Stimulated activated CD4-positive, alpha-beta T cell treated with anti-CD3 and anti-CD28 coated beads, Interleukin-4, amount 100 ng/mL, for 24 hours (primary cell): ENCODE measurements around the gene HOXA5.

Source experiments
- DNase-seq: peaks from one replicate; pipeline ENCODE4 v3.0.0-alpha.2; 2020

The HOXA5 gene

GRCh38 chr7:27131390-27131819 is 12.1 kb downstream of the HOXA5 start:
- DNase-seq, result no peak

GRCh38 chr7:27130540-27131389 is 12.7 kb downstream of the HOXA5 start, which contains the start of gene HOXA4:
TSS of gene HOXA4 (minus strand) at chr7:27130757. CDS start at chr7:27130733, 24 bp downstream.
- peak; percentile 79 for DNase-seq

- DNase-seq, result no peak
These were observed 13.5 kb downstream of the HOXA5 start for GRCh38 chr7:27129729-27130539.

GRCh38 chr7:27128776-27129728 is 14.4 kb downstream of the HOXA5 start:
- no peak for DNase-seq

GRCh38 chr7:27128034-27128433 is 15.4 kb downstream of the HOXA5 start:
- no peak for DNase-seq

GRCh38 chr7:27126596-27127327 is 16.7 kb downstream of the HOXA5 start:
- no peak for DNase-seq

GRCh38 chr7:27125986-27126394 is 17.5 kb downstream of the HOXA5 start:
- no peak for DNase-seq

GRCh38 chr7:27124902-27125689 is 18.4 kb downstream of the HOXA5 start:
- no peak for DNase-seq

- DNase-seq, result no peak
These were observed 19.2 kb downstream of the HOXA5 start for GRCh38 chr7:27124096-27124901.

- DNase-seq, result no peak
These were observed 19.9 kb downstream of the HOXA5 start for GRCh38 chr7:27123477-27124053.

GRCh38 chr7:27123007-27123476 is 20.4 kb downstream of the HOXA5 start:
- no peak for DNase-seq

GRCh38 chr7:27122077-27122910 is 21.2 kb downstream of the HOXA5 start:
- DNase-seq, result no peak

- no peak for DNase-seq
These were observed 21.8 kb downstream of the HOXA5 start for GRCh38 chr7:27121684-27122076.

GRCh38 chr7:27119412-27119911 is 24.0 kb downstream of the HOXA5 start:
- no peak for DNase-seq

- no peak for DNase-seq
These were observed 24.9 kb downstream of the HOXA5 start for GRCh38 chr7:27118580-27118979.

GRCh38 chr7:27117887-27118491 is 25.5 kb downstream of the HOXA5 start:
- no peak for DNase-seq

- DNase-seq, result no peak
These were observed 26.3 kb downstream of the HOXA5 start for GRCh38 chr7:27116962-27117886.
